Left hindlimb (tissue), 1 donor: ENCODE data around the gene ARHGAP31.
"Not testable (repeated sequence)": the region's sequence is repeated elsewhere in the genome, so short reads cannot be mapped to it uniquely, and the experiment has no call there.

ENCODE experiments used
- DNase-seq: peaks from one replicate; pipeline ENCODE4 v3.0.0-alpha.2; 2018

Gene ARHGAP31

DNA sequence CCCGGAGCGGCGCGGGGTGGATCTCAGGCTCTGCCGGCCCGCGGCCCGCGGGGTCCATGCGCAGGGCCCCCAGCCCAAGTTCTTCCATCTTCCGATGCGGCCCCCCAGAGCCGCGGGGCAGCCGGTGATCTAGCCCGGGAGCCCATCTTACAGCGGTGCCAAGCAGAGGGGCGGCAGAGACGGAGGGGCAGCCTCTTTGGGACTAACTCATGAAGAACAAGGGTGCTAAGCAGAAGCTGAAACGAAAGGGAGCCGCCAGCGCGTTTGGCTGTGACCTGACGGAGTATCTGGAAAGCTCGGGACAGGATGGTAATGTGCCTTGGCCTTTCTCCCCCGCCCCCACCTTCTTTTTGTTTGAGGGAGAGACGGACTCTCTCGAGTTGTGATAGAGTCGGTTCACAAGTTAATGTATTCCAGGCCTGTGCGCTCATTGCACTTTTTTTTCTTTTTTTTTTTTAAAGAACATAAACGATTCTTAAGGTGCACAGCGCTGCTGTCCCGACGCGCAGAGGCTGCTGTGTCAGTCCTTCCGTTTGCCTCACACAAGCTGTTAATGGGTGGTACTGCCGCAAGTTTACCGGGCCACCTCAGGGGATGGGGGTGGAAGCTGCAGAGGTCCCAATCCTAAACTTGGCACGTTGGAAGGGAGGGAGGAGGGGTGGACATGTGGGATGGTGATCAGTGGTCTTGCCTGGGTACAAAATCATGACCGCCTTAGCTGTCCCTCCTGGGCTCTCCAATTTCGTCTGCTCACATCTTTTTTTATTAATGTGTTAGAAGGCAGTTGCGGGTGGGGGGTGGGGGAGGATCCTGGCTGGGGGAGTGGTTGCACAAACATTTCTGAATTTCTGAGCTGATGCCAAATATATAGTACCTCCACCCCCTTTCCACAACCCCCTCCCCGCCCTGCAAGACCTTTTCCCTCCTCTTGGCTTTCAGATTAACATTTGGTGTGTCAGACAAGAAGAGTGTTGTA, 801 bp downstream of the ARHGAP31 start:
- peak; percentile 79 for DNase-seq

DNA sequence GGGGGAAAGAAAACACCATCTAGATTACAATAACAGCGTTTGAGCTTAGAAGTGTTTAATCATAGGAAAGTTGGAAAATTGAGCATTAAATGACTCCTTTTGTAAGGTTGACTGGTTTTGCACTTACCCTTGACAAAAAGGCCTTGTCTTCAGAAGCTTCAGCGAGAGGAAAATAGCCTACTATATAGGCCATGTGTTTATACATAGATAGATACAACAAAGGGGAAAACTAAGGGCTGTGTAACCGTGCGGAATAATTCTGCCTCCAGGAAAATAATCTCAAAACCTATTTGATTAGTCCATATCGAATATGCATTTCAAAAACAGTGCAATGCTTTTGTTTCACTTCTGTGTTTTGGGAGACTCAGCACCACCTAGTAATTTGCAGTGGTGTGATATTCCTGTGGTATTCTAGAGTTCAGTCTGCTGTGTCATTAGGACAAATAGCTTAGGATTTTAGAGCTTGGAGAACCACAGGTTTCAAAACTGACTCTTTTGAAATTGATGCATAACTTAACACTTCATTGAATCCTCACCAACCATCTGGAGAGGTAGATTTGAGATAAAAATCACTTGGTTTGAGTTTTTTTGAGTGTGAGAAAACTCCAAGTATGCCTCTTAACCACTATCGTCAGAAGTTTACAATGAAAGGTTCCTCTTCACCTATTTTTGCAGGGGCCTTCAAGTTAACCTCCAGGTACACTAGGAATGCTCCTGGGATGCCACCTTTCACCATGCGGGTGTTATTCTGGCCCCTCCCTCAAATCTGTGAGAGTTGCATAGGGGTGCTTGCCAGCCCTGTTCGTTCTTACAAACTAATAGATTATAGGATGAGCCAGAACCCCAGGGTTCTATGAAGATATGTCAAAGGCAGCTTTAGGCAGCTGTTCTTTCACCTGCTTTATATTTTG, 1.9 kb downstream of the ARHGAP31 start:
- DNase-seq: no peak

DNA sequence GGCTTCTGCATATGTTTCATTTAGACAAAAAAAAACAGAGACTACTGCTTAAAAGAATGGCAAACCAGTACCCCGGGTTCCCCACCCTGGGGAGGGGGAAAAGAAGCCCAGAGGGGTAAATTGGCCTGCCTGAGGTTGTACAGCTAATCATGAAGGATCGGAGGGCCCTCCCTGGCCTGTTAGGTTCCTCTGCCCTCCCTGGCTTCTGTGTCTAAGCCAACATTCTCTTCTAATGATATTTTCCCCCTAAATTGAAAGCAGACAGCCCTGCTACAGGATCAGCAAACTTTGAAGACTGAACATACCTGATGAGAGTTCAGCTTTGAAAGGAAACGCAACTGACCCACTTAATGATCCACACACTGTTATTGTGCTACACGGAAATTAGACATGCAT, 2.5 kb downstream of the ARHGAP31 start:
- DNase-seq: no peak

DNA sequence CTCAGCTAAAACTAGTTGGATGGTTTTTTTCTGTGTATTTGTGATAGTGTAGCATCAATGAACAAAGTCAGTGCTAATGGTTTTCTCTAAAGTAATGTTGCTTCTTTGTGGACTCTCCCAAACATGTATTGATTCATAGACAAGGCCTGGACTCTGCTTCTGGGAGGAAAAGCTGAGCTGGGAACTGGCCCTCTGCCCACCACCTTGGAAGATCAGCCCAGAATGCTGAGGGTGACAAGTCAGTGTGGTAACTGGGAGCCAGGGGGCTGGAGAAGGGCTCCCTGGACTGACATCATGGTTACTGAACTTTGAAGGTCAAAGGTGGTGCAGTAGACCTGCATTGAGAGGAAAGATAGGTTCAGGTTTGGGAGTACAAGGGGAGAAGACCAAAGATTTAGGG, 3.0 kb downstream of the ARHGAP31 start:
- DNase-seq: no peak

DNA sequence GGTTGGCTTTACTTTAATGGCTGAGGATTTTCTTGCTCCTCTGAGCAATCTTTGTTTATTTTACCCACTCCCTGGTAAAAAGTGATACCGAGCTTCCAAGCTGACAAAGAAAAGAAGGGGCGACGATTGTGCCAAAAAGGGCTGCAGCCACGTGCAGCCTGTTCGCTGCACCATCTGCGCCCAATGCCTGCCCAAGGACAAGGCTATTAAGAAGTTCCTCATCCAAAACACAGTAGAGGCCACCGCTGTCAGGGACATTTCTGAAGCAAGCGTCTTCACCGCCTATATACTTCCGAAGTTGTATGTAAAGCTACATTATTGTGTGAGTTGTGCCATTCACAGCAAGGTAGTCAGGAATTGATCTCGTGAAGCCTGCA, 4.4 kb downstream of the ARHGAP31 start:
- DNase-seq: no peak

DNA sequence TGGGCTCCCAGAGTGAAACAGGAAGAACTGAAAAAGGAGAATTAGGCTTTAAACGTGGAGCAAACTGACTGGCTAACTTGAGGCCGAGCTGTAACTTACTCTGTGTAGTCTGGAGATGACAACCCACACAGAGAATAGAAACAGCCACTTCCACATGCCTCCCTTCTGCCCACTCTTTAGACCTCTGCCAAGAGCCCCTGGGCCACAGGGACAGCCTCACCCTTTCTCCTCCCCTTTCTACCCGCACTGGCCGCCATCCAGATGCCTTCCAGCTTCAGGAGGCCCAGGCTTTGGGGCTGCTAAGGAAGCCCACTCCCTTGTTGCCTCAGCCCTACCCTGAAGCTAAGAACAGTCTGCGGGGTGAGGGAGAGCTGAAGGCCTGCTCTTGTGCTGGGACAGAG, 6.8 kb downstream of the ARHGAP31 start:
- peak; percentile 68 for DNase-seq

DNA sequence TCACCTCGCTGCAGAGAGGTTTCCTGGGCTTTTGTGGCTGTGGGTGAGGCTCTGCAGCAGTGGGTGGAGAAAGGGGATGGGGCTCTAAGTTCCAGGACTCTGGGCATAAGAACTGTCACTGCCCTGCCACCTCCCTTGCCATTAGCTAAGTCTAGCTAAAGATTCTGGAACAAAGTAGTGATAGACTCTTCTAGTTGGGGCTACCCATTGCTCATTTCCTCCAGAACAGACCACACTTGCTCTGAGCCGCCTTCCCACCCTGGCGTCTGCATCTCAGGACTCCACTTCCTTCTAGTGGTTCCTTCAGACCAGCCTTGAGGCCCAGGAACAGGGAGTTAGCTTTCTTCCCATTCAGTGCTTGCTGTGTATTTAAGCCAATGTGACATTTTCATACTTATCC, 7.5 kb downstream of the ARHGAP31 start:
- DNase-seq: no peak

DNA sequence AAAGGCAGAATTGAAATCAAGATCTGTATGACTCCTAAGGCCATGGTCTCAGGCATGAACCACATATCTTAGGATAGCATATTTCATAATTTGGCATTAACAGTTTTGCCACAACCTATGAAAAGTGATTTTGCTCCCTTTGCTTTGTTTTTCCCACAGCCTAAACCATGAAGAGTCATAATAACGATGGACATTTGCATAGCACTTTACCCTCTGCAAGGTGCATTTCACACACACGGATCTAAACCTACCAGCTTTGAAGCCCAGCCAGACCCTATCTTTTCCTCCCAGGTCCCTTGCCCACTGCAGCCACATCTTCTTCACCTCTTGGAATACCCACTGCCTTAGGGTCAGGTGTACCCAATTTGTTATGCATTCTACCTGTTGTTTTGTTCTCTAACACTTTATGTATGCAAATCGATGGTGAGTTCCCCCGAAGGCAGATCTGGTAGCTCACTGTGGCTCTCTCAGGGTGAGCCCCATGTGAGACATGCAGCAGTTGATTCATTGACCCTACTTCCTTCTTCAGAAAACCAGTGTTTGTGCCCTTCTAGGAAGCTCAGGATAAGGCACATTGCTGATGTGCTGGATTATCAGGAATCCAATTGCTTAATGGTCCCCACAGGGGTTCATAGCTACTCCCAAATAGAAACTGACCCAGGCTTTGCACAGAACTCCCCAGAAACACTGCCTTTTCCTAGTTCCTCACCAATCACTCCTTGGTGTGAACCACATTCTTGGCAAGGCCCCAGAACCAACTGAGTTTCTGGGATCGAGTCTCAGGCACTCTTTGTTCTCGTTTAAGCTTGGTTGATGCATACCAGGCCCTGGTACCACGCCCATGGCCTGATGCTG, 8.7 kb downstream of the ARHGAP31 start:
- DNase-seq: no peak

DNA sequence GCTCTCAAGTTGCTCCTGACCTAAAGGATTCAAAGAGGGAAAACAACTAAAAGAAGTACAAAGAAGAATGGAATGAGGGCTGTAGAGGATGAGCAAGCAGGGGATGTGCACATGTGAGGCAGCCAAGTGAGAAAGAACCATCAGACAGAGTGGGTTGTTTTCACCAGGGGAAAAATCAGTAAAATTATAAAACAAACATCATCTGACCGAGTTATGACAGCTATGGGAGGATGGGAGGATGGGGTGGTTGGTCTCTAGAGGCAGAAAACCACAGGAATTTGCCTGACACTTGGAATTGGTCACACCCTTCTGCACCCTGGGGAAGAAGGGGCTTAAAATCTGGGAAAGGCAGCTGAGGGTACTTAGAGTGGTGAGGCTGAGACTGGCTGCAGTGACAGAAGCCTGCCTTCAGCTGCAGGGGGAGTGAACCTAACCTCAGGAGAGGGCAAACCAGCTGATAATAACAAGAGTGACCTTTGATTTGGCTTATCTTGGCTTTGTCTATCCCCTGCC, 10.1 kb downstream of the ARHGAP31 start:
- no peak for DNase-seq

DNA sequence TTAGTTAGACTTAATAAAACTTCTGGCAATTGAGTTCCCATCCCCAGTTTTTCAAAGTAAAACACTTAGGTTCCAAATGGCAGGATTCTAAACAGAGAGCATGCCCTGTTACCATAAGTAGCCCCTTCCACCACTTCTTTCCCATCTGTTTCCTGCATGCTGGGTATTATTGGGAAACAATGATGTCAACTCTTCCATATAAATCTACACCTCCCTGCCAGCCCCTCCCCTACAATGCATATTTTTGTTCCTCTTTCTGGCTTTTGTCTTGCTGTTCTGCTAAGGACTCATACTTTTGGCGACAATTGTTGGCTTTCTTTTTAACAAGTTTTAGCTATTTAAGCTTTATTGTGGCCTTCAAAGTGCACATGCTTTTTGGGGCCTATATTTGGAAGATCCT, 11.1 kb downstream of the ARHGAP31 start:
- DNase-seq: no peak

DNA sequence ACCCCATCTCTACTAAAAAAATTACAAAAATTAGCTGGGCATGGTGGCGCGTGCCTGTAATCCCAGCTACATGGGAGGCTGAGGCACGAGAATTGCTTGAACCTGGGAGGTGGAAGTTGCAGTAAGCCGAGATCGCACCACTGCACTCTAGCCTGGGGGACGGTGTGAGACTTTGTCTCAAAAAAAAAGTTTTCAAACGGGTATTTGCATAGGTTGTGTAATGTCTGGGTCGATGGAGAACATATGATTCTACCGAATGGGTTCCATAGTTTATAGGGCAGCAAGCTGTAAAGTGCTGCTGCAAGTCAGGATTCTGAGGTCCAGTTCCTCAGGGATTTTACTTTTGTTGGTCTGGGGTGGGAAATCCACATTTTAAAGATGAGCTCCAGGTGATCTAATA, 12.2 kb downstream of the ARHGAP31 start:
- DNase-seq: not testable (repeated sequence)

DNA sequence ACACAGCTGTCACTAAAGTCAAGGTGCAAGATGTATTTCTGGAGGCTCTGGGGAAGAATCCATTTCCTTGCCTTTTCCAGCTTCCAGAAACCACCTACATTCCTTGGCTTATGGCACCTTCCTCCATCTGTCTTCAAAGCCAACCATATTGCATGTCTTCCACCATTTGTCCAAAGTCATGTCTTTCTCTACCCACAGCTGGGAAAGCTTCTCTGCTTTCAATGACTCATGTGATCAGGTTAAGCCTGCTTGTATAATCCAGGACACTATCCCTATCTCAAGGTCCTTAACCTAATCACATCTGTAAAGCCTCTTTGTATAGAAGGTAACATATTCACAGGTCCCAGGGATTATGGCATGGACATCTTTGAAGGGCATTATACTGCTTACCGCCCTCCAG, 14.2 kb downstream of the ARHGAP31 start:
- DNase-seq: no peak

DNA sequence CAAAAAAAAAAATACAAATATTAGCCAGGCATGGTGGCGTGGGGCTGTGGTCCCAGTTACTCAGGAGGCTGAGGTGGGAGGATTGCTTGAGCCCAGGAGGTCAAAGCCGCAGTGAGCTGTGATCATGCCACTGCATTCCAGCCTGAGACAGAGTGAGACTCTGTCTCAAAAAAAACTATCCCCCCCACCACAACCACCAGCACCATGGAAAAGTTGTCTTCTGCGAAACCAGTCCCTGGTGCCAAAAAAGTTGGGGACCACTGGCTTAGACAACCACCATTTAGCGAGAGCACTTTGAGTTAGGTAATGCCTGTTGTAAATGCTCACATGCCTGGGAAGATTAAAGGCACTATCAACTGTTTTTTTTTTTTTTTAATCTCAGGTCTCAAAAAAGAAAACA, 15.4 kb downstream of the ARHGAP31 start:
- DNase-seq: no peak

DNA sequence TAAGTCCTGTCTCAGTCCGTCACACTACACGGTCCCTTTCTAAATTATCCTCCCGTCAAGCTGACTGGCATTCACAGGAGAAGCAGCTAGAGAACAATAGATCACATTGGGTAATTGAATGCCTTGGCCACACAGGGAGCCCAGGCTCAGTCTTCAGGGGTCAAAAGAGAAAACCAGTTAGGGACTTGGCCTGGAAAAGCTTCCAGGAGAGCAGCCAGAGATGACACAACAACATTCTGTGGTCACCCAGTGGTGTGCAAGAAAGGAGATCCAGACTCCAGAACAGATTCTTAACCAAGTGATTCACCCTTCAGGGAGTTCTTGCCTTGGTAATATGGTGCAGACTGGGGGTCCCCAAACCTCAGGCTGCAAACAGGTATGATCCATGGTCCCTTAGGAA, 15.9 kb downstream of the ARHGAP31 start:
- no peak for DNase-seq

DNA sequence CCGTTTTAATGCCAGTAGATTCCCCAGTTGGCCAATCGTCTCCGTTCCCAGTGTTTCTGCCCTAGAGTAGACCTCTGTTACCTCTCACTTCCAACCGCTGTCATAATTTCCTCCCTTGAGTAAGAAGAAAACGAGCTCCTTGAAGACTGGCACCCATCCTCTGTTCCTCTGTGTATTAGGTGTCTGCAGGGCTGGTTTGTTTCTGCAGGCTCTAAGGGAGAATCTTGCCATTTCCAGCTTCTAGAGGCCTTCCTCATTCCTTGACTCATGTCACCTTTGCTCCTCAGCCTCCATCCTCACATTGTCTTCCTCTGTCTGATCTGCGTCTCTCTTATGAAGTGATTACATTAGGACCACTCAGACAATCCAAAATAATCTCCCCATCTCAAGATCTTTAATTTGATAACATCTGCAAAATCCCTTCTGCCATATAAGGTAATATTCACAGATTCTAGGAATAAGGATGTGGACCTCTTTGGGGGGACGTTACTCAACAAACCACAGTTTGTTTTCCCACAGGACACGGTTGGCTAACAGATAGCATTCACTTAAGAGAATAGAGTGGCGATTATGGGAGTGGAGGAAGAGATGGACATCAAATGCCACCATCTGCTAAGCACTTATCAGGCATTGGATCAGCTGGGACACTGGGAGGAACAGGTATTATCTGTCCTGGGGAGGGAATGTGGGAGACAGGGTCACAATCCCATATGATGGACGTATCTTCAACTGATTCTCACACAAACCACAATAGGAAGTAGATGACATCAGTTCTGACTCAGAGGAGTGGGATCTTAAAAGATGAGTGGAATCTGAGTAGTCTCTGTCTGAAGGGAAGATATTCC, 17.1 kb downstream of the ARHGAP31 start:
- DNase-seq: no peak

DNA sequence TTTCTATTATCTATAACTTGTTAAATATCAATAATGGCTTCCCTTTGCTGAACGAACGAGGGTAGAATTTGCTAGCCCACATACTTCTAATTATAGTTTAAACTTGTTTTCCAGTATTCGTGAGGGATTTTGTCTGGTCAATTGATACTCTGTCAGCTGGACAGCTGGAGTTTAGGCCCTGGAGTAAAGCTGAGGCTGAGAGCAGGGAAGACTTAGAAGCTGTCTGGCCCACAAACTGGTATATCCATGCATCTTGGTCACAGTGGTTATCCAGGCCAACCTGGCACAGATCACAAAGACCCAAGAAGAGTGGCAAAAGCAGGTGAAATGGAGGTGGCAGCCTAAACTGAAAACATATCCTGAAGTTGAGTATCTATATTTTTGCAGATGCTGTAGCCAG, 19.3 kb downstream of the ARHGAP31 start:
- DNase-seq: no peak

DNA sequence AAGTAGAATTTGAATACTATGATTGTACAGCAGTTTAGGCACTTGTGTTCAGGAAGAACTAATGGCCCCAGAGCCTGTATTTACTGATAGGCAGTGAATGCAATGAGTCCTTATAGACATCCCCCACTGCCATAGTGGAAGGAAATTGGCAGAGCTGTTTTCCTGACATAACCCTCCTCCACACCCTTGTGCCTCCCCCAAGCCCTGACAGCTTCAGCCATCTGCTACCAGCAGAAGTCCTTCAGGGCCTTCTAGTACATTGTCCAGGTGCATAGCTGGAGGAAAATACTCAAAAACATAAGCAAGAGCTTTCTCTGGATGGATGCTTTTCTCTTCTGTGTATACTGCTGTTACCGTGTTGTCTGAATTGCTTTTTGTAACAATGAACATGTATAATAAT, 20.6 kb downstream of the ARHGAP31 start:
- DNase-seq: no peak

DNA sequence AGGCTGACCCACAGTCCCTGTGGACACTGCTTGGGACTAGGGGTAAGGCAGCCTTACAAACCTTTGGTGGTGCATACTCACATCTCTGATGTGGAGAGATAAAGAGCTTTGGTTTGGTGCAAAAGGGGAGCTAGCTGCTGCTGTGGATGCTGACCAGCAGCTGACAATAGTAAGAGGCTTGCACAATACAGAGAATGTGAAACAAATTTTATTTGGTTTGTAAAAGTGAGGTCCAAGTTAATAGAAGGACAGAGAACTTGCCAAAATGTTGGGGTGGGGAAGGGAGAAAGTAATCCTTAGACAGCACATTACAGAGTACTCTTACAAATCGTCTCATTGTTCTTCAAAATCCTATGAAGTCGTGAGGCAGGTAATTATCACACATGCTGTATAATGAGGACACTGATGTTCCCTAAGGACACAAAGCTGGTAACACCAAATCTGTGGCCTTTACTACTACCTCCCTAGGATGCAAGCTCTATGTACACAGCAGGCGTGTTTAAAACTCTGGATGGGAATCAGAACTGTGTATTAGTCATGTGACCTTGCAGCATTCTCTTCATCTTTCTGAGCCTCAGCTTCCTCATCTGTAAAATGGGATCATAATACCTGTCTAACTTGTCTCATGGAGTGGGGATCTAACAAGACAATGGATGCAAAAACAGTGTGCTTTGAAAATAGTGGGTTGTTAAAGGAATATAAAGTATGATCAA, 21.6 kb downstream of the ARHGAP31 start:
- DNase-seq: no peak

DNA sequence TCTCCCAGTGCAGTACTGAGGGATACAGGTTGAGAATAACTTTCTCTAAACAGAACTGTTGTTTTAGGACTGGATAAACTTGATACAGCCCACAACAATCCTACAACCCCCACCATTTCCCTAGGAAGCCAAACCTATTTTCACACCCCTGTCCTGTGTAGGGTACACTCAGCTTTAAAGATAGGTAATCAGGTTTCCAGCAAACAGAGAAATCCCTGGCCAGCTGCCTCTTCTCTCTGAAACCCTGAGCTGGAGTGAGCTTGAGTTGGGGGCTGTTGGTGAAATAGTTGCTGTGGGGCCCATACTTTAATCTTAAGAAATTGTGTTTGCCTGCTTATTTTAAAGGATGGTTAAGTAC, 22.1 kb downstream of the ARHGAP31 start:
- DNase-seq: no peak

DNA sequence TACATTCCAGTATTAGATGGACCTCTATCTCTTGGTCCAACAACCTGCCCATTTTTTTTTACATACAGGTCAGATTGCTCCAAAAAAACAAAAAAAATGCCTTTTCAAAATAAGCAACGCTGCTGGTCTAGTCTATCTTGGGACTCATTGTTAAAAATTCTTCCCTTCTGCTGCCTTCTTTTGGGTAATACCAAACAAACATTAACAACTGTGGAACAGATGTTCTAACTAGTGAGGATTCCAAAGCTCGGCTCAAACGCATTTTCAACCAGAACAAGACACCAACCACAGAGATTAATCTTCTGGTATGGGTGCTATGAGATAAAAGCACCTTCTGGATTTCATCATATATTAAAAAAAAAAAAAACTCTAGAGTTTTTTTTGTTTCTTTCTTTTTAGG, 24.7 kb downstream of the ARHGAP31 start:
- no peak for DNase-seq

DNA sequence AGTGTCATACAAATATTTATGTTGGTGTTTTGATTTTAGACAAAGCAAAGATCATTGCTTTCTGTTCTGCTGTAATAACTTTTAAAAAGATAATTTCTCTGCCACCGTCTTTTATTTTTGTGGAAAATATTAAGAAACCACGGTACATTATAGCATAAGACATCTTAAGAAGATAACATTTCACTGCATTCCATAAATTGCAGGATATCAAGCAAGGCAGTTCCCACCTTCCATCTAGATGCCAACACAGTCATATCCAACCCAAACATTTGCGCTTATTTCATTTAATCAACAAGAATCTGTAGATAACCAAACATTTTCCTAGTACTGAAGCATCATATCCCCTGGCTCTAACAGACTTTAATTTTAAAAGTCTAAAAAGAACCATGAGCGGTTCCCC, 25.1 kb downstream of the ARHGAP31 start:
- no peak for DNase-seq
